Measurements from ENCODE around the gene PTPRN2. TPM values are rescaled to one million over a fixed set of nuclear protein-coding genes. Genes with fewer than 3 reads are reported as not detected.
A peak's percentile ranks its signal among the peaks of the same experiment; 100 is the strongest.

The PTPRN2 gene
- total and polyA plus RNA-seq, 9 of the 15 experiments (the other 6 are each of a cell fraction or from before 2014, with no cell fraction given), result not detected

DNA sequence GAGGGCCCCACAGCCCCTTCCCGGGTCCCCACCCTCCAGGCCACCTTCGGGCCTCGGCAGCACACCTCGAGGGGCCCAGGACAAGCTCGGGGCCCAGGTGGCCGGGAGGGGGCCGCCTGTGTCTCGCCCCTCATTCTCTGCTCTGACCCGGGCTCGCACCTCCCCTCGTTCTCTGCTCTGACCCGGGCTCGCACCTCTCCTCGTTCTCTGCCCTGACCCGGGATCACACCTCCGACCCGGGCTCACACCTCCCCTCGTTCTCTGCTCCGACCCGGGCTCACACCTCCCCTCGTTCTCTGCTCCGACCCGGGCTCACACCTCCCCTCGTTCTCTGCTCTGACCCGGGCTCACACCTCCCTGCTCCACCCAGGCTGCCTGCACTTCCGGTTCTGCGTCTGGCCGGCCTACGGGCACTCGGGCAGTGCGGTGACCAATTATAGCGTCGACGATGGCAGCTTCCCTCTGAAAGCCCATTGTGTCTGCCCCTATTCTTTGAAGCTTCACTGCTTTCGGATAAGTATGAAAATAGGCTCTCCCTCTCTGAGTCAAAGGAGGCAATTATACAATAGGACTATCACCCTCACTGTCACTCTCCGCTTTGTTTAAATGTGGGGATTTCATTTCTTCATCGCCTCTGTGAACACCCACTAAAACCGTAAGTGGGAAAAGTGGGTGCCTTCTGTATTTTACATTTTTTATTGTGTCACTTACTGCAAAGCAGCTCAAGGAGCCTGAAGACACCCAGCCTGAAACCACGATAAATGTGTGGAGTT, 793.5 kb downstream of the PTPRN2 start:
- no TSS peak for BruUV-seq (replicated peaks)
- in situ Hi-C loops (cut with MboI), result no loop called here

More for the DNA sequence above, 793.5 kb downstream of the PTPRN2 start:
- ChIA-PET CTCF (ENCODE audit: low intra/inter-chr PET ratio) (no interaction called here), POLR2A (no interaction called here)
- H3K4me2 ChIP-seq (ENCODE audit: insufficient read depth, low read length), result no peak overlapping the region
- WGBS (ENCODE audit: insufficient coverage, low coverage, missing lambda C conversion rate), result 1% methylated on average over 39 of the region's 39 CpGs
- H3K36me3 ChIP-seq (ENCODE audit: control insufficient read depth, insufficient read depth, low read length), result no peaks in the 10 kb centered on the region
- no peak overlapping the region for H2AFZ ChIP-seq (ENCODE audit: low read depth, low read length)
- FAIRE-seq (no peak), DNase-seq (ENCODE audit: extremely low read depth in 1 of 4, low spot score in 3 of 4) (no peak), ATAC-seq (no peak)
- no peak overlapping the region for H3K9ac ChIP-seq (ENCODE audit: insufficient read depth in 1 of 2, low read depth in 2 of 2, low read length in 2 of 2)
- no peaks in the 10 kb centered on the region for H3K9me1 ChIP-seq (ENCODE audit: control insufficient read depth, insufficient read depth, low read length)
- H3K4me1 ChIP-seq (replicated peaks in 1 of 2; ENCODE audit: control insufficient read depth in 2 of 2, insufficient read depth in 2 of 2, low read length in 2 of 2), result peaks cover 0 to 11% of the 10 kb centered on the region in 2 experiments; a peak in 1 of 5 replicates
- no peaks in the 10 kb centered on the region for H3K9me3 ChIP-seq (replicated peaks; ENCODE audit: control insufficient read depth, insufficient read depth, low read depth, low read length)
- H3K4me3 ChIP-seq, result no peak overlapping the region
- no peaks in the 10 kb centered on the region for H3K79me2 ChIP-seq (ENCODE audit: control insufficient read depth, insufficient read depth, low read length)
- H4K20me1 ChIP-seq (replicated peaks; ENCODE audit: control insufficient read depth, insufficient read depth, low read length), result peaks cover 13% of the 10 kb centered on the region
- TF ChIP-seq POLR2H (tag; IDR thresholded peaks at IDR 0.05; ENCODE audit: low read depth) (no peak), THRAP3 (IDR thresholded peaks at IDR 0.05; ENCODE audit: borderline replicate concordance) (no peak), PCBP2 (IDR thresholded peaks at IDR 0.05; ENCODE audit: low read depth, low read length, poor library complexity, severe bottlenecking) (no peak), SMAD1 (IDR thresholded peaks at IDR 0.05; ENCODE audit: low read depth, low read length, partially characterized antibody) (no peak), NCOA4 (IDR thresholded peaks at IDR 0.05; ENCODE audit: partially characterized antibody) (no peak), E2F6 (IDR thresholded peaks at IDR 0.05; ENCODE audit: borderline replicate concordance in 1 of 2, extremely low read depth in 1 of 2, insufficient read depth in 1 of 2, insufficient read length in 1 of 2, low read depth in 1 of 2, low read length in 1 of 2, poor library complexity in 1 of 2, severe bottlenecking in 1 of 2) (peak in 1 of 2 experiments; percentile 24)
- no peak overlapping the region for H3K27ac ChIP-seq (ENCODE audit: extremely low read depth, low read depth, low read length)
- intact Hi-C loops (cut with micrococcal nuclease), result no loop called here
- H3K27me3 ChIP-seq (ENCODE audit: control insufficient read depth in 2 of 2, insufficient read depth in 2 of 2, low read length in 2 of 2), result peaks cover 55 to 83% of the 10 kb centered on the region in 2 experiments
